H9 (cell line): Measurements from ENCODE around the gene XIRP1. TPM values are rescaled to one million over a fixed set of nuclear protein-coding genes. Genes with fewer than 3 reads are reported as not detected.

ENCODE experiments used
- DNase-seq: peaks from one replicate; pipeline ENCODE4 v3.0.0-alpha.2; 2017
- H2AFZ ChIP-seq: one replicate; pipeline ENCODE4 v1.6.1; 2013; ENCODE audit warnings: mild to moderate bottlenecking, low read length, control low read depth, moderate library complexity
- H2AK5ac ChIP-seq: 2 replicates; pipeline ENCODE4 v1.6.1; 2013; ENCODE audit warnings: low read length, control low read depth, mixed read lengths; ENCODE audit not compliant: insufficient read length
- H2BK120ac ChIP-seq: one replicate; pipeline ENCODE4 v1.6.1; 2013; ENCODE audit warnings: low read depth, mild to moderate bottlenecking, low read length, control low read depth, inconsistent platforms; ENCODE audit not compliant: poor library complexity, severe bottlenecking
- H2BK12ac ChIP-seq: 2 replicates; pipeline ENCODE4 v1.6.1; 2013; ENCODE audit warnings: low read length, control low read depth, mixed read lengths, low read depth; ENCODE audit not compliant: insufficient read length
- H2BK15ac ChIP-seq: 2 replicates; pipeline ENCODE4 v1.6.1; 2013; ENCODE audit warnings: low read depth, low read length, control low read depth
- H2BK20ac ChIP-seq: one replicate; pipeline ENCODE4 v1.6.1; 2013; ENCODE audit warnings: low read depth, mild to moderate bottlenecking, low read length, control low read depth, inconsistent platforms; ENCODE audit not compliant: poor library complexity, severe bottlenecking
- H2BK5ac ChIP-seq: 2 replicates; pipeline ENCODE4 v1.6.1; 2013; ENCODE audit warnings: low read length, control low read depth, mixed read lengths; ENCODE audit not compliant: insufficient read length
- H3K14ac ChIP-seq: 2 replicates; pipeline ENCODE4 v1.6.1; 2013; ENCODE audit warnings: low read length, control low read depth; ENCODE audit not compliant: insufficient read depth
- H3K18ac ChIP-seq: 2 replicates; pipeline ENCODE4 v1.6.1; 2013; ENCODE audit warnings: low read depth, mild to moderate bottlenecking, mixed read lengths, low read length, control low read depth; ENCODE audit not compliant: insufficient read length
- H3K23ac ChIP-seq: 2 replicates; pipeline ENCODE4 v1.6.1; 2013; ENCODE audit warnings: low read length, control low read depth, mixed read lengths, low read depth; ENCODE audit not compliant: insufficient read length
- H3K23me2 ChIP-seq: 2 replicates; pipeline ENCODE4 v1.6.1; 2013; ENCODE audit warnings: low read depth, mild to moderate bottlenecking, mixed read lengths, low read length, control low read depth; ENCODE audit not compliant: insufficient read length, poor library complexity, severe bottlenecking
- H3K27ac ChIP-seq: 2 replicates; pipeline ENCODE4 v1.5.1; 2013; ENCODE audit warnings: low read length, control low read depth, mixed read lengths, low read depth; ENCODE audit not compliant: insufficient read length
- H3K27me3 ChIP-seq: 2 replicates; pipeline ENCODE4 v1.6.1; 2013; ENCODE audit warnings: low read length, control low read depth, inconsistent platforms; ENCODE audit not compliant: insufficient read depth
- H3K4ac ChIP-seq: 2 replicates; pipeline ENCODE4 v1.6.1; 2013; ENCODE audit warnings: low read depth, mild to moderate bottlenecking, control low read depth, inconsistent platforms, low read length, moderate library complexity
- H3K4me1 ChIP-seq: 2 replicates; pipeline ENCODE4 v1.6.1; 2013; ENCODE audit warnings: low read length, control low read depth, inconsistent platforms; ENCODE audit not compliant: insufficient read depth
- H3K4me2 ChIP-seq: 2 replicates; pipeline ENCODE4 v1.6.1; 2013; ENCODE audit warnings: low read length, control low read depth, mixed read lengths; ENCODE audit not compliant: insufficient read length, insufficient read depth
- H3K56ac ChIP-seq: 2 replicates; pipeline ENCODE4 v1.6.1; 2013; ENCODE audit warnings: low read depth, mild to moderate bottlenecking, mixed read lengths, low read length, control low read depth; ENCODE audit not compliant: insufficient read length
- H3K79me1 ChIP-seq: 2 replicates; pipeline ENCODE4 v1.6.1; 2013; ENCODE audit warnings: low read depth, mild to moderate bottlenecking, moderate library complexity, low read length, control low read depth, inconsistent platforms; ENCODE audit not compliant: insufficient read depth, poor library complexity, severe bottlenecking
- H3K79me2 ChIP-seq: 2 replicates; pipeline ENCODE4 v1.6.1; 2013; ENCODE audit warnings: low read length, control low read depth, inconsistent platforms; ENCODE audit not compliant: insufficient read depth
- H3K9ac ChIP-seq: 2 replicates; pipeline ENCODE4 v1.6.1; 2013; ENCODE audit warnings: low read length, control low read depth, mixed read lengths; ENCODE audit not compliant: insufficient read length; ENCODE audit errors: extremely low read depth
- H3K9me3 ChIP-seq: one replicate; pipeline ENCODE4 v1.6.1; 2013; ENCODE audit warnings: low read depth, low read length, inconsistent platforms; ENCODE audit not compliant: control insufficient read depth
- H3T11ph ChIP-seq: one replicate; pipeline ENCODE4 v1.6.1; 2013; ENCODE audit warnings: mild to moderate bottlenecking, low read length, control low read depth, inconsistent platforms
- H4K20me1 ChIP-seq: one replicate; pipeline ENCODE4 v1.6.1; 2013; ENCODE audit not compliant: control insufficient read depth, insufficient read length, insufficient read depth
- H4K5ac ChIP-seq: 2 replicates; pipeline ENCODE4 v1.6.1; 2013; ENCODE audit warnings: low read depth, mild to moderate bottlenecking, mixed read lengths, low read length, control low read depth; ENCODE audit not compliant: insufficient read length
- H4K8ac ChIP-seq: replicated peaks from 2 replicates; pipeline ENCODE4 v1.6.1; 2013; ENCODE audit warnings: low read length, control low read depth, mixed read lengths, low read depth; ENCODE audit not compliant: insufficient read length
- H4K91ac ChIP-seq: 2 replicates; pipeline ENCODE4 v1.6.1; 2013; ENCODE audit warnings: low read depth, mild to moderate bottlenecking, moderate library complexity, mixed read lengths, low read length, control low read depth; ENCODE audit not compliant: insufficient read length
- H3K27ac Mint-ChIP-seq, 3 experiments: 2 replicates in 2 of 3; 3 replicates in 1 of 3; pipeline ENCODE4 v1.8.0; 2020 to 2021; ENCODE audit warnings: mixed read lengths in 3 of 3, mild to moderate bottlenecking in 1 of 3, moderate library complexity in 1 of 3
- H3K27me3 Mint-ChIP-seq: 2 replicates; pipeline ENCODE4 v1.8.0; 2021; ENCODE audit warnings: low read depth, mild to moderate bottlenecking, moderate library complexity, mixed read lengths
- H3K36me3 Mint-ChIP-seq, 3 experiments: 2 replicates in 2 of 3; 3 replicates in 1 of 3; pipeline ENCODE4 v1.8.0; 2020 to 2021; ENCODE audit warnings: low read depth in 3 of 3, mixed read lengths in 3 of 3; ENCODE audit not compliant: insufficient read depth in 1 of 3
- H3K4me1 Mint-ChIP-seq, 2 experiments: 2 replicates each; pipeline ENCODE4 v1.8.0; 2020; ENCODE audit warnings: mixed read lengths in 2 of 2
- H3K4me3 Mint-ChIP-seq, 2 experiments: 2 replicates in 1 of 2; 3 replicates in 1 of 2; pipeline ENCODE4 v1.8.0; 2020 to 2021; ENCODE audit warnings: mild to moderate bottlenecking in 2 of 2, mixed read lengths in 2 of 2, moderate library complexity in 1 of 2
- H3K9me3 Mint-ChIP-seq, 2 experiments: 2 replicates in 1 of 2; 3 replicates in 1 of 2; pipeline ENCODE4 v1.8.0; 2020; ENCODE audit warnings: mild to moderate bottlenecking in 2 of 2, mixed read lengths in 2 of 2, moderate library complexity in 1 of 2
- CTCF ChIP-seq: fragments of 200-600 bp; sonication (generic); conservative IDR thresholded peaks from 3 replicates; pipeline ENCODE4 v1.8.0; 2021; ENCODE audit warnings: antibody characterized with exemption, mild to moderate bottlenecking
- WGBS: extraction: QIAGEN DNeasy Blood & Tissue Kit; methylation state at CpG from one replicate; pipeline ENCODE4 v1.1.7; 2013; ENCODE audit warnings: missing lambda C conversion rate, low lambda C conversion rate, mixed read lengths; ENCODE audit not compliant: insufficient read length; ENCODE audit errors: extremely low coverage; 5-methylcytosine and 5-hydroxymethylcytosine counted together
- total RNA-seq: library from RNA; stranded (reverse); gene quantifications from 2 replicates; pipeline ENCODE4 v1.2.1, GENCODE V29; 2021

The XIRP1 gene
- total RNA-seq, 1 experiment from 2014 or later: not detected

DNA sequence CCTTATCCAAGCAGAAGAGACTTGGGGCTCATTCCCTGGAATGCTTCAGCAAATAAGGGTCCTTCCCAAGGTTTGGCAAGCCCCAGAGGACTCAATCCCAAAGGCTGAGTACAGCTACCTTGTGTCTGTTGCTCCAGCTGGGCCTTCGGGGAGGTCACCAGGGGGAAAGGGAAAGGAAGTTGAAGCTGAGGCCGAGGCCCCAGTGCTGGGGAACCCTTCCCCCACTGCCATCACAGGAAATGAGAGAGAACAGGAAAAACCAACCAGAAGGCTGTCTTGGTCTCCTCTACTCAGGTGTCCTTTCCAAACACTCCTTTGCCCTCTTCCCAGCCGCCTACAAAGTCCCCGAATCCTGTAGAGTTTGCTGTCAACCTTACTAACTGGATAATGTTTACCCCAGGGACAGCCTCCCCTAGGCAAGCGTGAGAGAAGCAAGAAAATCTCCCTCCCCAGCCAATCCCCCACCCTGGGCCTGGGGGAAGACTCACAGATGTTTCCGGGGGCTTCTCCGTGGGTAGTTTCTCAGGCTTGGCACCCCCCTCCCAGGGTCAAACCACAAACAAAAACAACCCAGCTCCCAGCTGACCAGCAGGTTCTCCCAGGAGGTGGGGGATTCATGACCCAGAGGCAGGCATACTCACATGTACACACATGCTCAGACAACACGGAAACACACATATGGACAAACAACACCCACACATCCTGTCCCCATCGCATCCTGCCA is 44.5 kb downstream of the XIRP1 start:
- H3T11ph ChIP-seq: no peak overlapping the region
- no peak for DNase-seq
- no peak overlapping the region for H4K5ac ChIP-seq
- Mint-ChIP-seq H3K27me3 (peaks cover 2% of the 10 kb centered on the region), H3K27ac (peak overlapping the region; percentile 68 to 95 (median 85)), H3K4me3 (peak overlapping the region in 1 of 2 experiments; percentile 41; a peak in 1 of 5 replicates), H3K36me3 (peaks cover 11 to 44% (median 39%) of the 10 kb centered on the region in 3 experiments), H3K4me1 (peaks cover 60 to 67% of the 10 kb centered on the region in 2 experiments), H3K9me3 (no peaks in the 10 kb centered on the region; a peak in 2 of 5 replicates)
- H3K23me2 ChIP-seq: peaks cover 12% of the 10 kb centered on the region
- no peak overlapping the region for H3K56ac ChIP-seq
- H3K9me3 ChIP-seq: no peaks in the 10 kb centered on the region
- no peak overlapping the region for H4K8ac ChIP-seq
- no peaks in the 10 kb centered on the region for H3K79me1 ChIP-seq
- H3K27me3 ChIP-seq: no peaks in the 10 kb centered on the region
- H2BK20ac ChIP-seq: no peak overlapping the region
- peaks cover 5% of the 10 kb centered on the region; the same call in 1 of the 2 replicates for H3K79me2 ChIP-seq
- no peak overlapping the region for H2BK12ac ChIP-seq
- H2BK15ac ChIP-seq: no peak overlapping the region
- H3K9ac ChIP-seq: no peak overlapping the region
- H3K14ac ChIP-seq: peak overlapping the region; percentile 7; the same call in 1 of the 2 replicates
- H4K91ac ChIP-seq: no peak overlapping the region
- H4K20me1 ChIP-seq: no peaks in the 10 kb centered on the region
- H2AFZ ChIP-seq: no peak overlapping the region
- peaks cover 22% of the 10 kb centered on the region; the same call in 1 of the 2 replicates for H3K4me1 ChIP-seq
- no peak overlapping the region for H2AK5ac ChIP-seq
- H2BK120ac ChIP-seq: no peak overlapping the region
- H3K18ac ChIP-seq: no peak overlapping the region
- TF ChIP-seq CTCF: no peak
- no peak overlapping the region for H2BK5ac ChIP-seq
- H3K23ac ChIP-seq: no peak overlapping the region
- no peak overlapping the region for H3K27ac ChIP-seq
- H3K4me2 ChIP-seq: peak overlapping the region; percentile 1
- WGBS: no CpG with 5 or more reads among the region's 9 CpGs
- no peak overlapping the region for H3K4ac ChIP-seq
